GM19463 (cell line): ENCODE measurements around the gene LIPC.
A peak's percentile ranks its signal among the peaks of the same experiment; 100 is the strongest.

Experiments used
- ATAC-seq: cut with Tn5 transposase; IDR thresholded peaks from one replicate; pipeline ENCODE4 v1.9.1; 2021; ENCODE audit warnings: mild to moderate bottlenecking, moderate library complexity; ENCODE audit not compliant: unreplicated experiment

Gene LIPC

GRCh38 chr15:58512522-58512921, 80.7 kb downstream of the LIPC start:
- ATAC-seq: no peak

- ATAC-seq: no peak
Observed at GRCh38 chr15:58513008-58513407, 81.2 kb downstream of the LIPC start.

- ATAC-seq: no peak
Observed at GRCh38 chr15:58513726-58514336, 82.0 kb downstream of the LIPC start.

- ATAC-seq: no peak
Observed at GRCh38 chr15:58515807-58516206, 84.0 kb downstream of the LIPC start.

GRCh38 chr15:58517252-58517681, 85.5 kb downstream of the LIPC start:
- no peak for ATAC-seq

GRCh38 chr15:58517682-58518525, 86.1 kb downstream of the LIPC start:
- peak; percentile 76 for ATAC-seq

- ATAC-seq: peak; percentile 10
Observed at GRCh38 chr15:58518626-58519025, 86.8 kb downstream of the LIPC start.

GRCh38 chr15:58519516-58519915, 87.7 kb downstream of the LIPC start:
- ATAC-seq: no peak

- ATAC-seq: no peak
Observed at GRCh38 chr15:58520464-58520863, 88.7 kb downstream of the LIPC start.

GRCh38 chr15:58520936-58521292, 89.1 kb downstream of the LIPC start:
- ATAC-seq: no peak

GRCh38 chr15:58521293-58521991, 89.7 kb downstream of the LIPC start:
- ATAC-seq: no peak

- no peak for ATAC-seq
Observed at GRCh38 chr15:58522391-58522790, 90.6 kb downstream of the LIPC start.

GRCh38 chr15:58522865-58523264, 91.1 kb downstream of the LIPC start:
- ATAC-seq: no peak

GRCh38 chr15:58523634-58524033, 91.8 kb downstream of the LIPC start:
- no peak for ATAC-seq

GRCh38 chr15:58524247-58524646, 92.5 kb downstream of the LIPC start:
- no peak for ATAC-seq

GRCh38 chr15:58525991-58526421, 94.2 kb downstream of the LIPC start:
- ATAC-seq: no peak

GRCh38 chr15:58526647-58527192, 94.9 kb downstream of the LIPC start:
- no peak for ATAC-seq

- no peak for ATAC-seq
Observed at GRCh38 chr15:58527573-58528187, 95.9 kb downstream of the LIPC start.

GRCh38 chr15:58528188-58528870, 96.5 kb downstream of the LIPC start:
- no peak for ATAC-seq

GRCh38 chr15:58529041-58529440, 97.2 kb downstream of the LIPC start:
- no peak for ATAC-seq
